HTR-8/SVneo (cell line): ENCODE measurements around the gene SMIM43.
"Not testable (repeated sequence)": the region's sequence is repeated elsewhere in the genome, so short reads cannot be mapped to it uniquely, and the experiment has no call there.

Experiments used
- DNase-seq: peaks from one replicate; pipeline ENCODE4 v3.0.0; 2011; ENCODE audit warnings: low spot score, mixed read lengths; ENCODE audit not compliant: insufficient read length
- FAIRE-seq: peaks from 2 replicates; lab custom pipeline; 2011; peaks lifted over from hg19 to GRCh38; lab: Jason Lieb, UNC

The SMIM43 gene

GRCh38 chr4:121738780-121739535 lies 26.0 kb downstream of the SMIM43 start:
- no peak for FAIRE-seq
- DNase-seq = no peak

GRCh38 chr4:121737846-121738554 lies 27.0 kb downstream of the SMIM43 start:
- FAIRE-seq (no peak), DNase-seq (no peak)

GRCh38 chr4:121736735-121737351 lies 28.1 kb downstream of the SMIM43 start:
- DNase-seq (peak; percentile 71), FAIRE-seq (peak; percentile 9)

DNA sequence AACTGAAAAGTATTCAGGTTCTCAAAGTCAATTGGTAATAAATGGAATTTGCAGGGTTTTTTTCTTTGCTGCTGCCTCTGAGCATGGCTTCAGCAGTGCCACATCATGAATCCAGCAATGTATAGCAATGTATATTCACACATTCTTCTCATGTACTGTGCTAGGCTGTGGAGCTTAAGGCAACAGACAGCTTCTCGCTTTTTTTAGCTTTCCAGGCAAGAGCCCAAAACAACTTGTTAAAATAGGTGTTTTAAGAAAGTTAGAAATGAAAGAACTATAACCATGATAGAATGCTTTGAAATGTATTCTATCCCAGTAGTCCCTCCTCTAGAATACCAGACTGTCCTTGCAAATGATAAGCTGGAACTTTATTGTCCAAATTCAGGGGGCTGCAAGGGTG lies 30.4 kb downstream of the SMIM43 start:
- FAIRE-seq = no peak

DNA sequence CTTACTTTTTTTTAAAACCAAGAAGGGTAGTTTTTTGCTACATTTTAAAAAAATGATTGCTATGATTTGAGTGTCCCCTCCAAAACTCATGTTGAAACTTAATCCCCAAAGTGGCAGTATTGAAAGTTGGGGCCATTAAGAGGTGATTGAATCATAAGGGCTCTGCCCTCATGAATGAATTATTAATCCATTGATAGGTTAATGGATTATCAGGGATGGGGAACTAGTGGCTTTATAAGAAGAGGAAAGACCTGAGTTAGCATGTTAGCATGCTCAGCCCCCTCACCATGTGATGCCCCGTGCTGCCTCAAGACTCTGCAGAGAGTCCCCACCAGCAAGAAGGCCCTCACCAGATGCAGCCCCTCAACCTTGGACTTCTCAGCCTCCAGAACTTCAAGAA lies 31.0 kb downstream of the SMIM43 start:
- FAIRE-seq (no peak), DNase-seq (no peak)

More for the DNA sequence above, 30.4 kb downstream of the SMIM43 start:
- DNase-seq = no peak

DNA sequence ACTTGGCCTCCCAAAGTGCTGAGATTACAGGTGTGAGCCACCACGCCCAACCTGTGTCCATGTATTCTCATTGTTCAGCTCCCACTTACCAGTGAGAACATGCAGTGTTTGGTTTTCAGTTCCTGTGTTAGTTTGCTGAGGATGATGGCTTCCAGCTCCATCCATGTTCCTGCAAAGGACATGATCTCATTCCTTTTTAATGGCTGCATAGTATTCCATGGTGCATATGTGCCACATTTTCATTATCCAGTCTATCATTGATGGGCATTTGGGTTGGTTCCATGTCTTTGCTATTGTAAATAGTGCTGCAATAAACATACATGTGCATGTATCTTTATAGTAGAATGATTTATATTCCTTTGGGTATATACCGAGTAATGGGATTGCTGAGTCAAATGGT lies 35.2 kb downstream of the SMIM43 start:
- FAIRE-seq, DNase-seq: not testable (repeated sequence)

DNA sequence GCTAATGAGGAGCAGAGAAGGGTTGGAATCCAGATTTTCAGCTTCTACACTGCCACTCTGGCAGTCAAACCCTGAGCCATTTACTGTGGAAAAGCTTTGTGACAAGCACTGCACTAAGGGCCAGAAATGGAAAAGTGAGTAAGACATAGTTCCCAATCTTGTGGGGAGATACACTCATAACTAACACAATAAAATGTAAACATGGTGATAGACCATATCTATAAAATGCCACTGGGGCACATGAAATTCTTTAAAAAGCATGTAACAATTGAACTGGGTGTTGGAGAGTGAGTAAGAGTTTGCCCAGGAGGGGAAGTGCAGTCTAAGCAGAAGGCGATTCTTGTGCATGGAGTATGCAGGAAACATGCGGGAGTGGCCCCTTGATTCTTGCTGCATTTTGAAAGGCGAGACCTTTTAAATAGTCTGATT lies 36.2 kb downstream of the SMIM43 start:
- DNase-seq (peak; percentile 17), FAIRE-seq (no peak)

DNA sequence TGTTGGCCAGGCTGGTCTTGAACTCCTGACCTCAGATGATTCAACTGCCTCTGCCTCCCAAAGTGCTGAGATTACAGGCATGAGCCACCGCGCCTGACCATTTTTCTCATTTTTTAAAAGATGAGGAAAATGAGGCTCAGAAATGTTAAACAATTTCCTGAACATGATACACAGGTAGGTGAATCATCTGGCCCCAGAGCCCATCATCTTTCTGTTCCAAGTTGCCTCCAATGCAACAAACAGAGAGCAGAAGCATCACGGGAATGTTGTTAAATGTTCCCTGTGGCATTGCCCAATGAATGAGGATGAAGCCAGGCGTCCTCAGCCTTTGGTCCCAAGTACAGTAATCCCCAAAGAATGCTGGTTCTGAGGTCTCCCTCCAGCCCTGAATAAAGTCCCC lies 36.9 kb downstream of the SMIM43 start:
- FAIRE-seq (no peak), DNase-seq (no peak)

- no peak for FAIRE-seq
- peak; percentile 51 for DNase-seq
Observed at GRCh38 chr4:121726642-121727268, 38.2 kb downstream of the SMIM43 start.

GRCh38 chr4:121724671-121725070 lies 40.3 kb downstream of the SMIM43 start:
- DNase-seq = no peak
- no peak for FAIRE-seq

DNA sequence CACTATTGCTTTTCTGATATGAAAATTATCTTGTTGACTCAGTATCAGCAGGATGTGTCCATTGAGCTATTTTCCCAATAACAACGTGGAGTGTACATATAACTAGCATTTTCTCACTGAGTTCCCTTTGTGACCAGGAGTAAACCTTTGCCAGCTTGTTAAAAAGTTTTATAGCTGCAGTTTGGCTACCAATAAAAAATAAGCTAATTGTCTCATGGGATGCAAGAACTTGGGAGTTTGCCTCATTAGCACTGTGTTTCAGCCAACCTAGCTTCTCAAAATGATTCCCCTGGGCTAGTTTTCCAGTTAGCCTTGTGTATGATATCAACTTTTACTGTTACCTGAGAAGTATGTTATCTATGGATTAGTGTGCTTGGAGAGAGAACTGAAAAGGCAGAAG lies 43.3 kb downstream of the SMIM43 start:
- DNase-seq (no peak), FAIRE-seq (no peak)

- DNase-seq (no peak), FAIRE-seq (no peak)
Observed at GRCh38 chr4:121720109-121720508, 44.9 kb downstream of the SMIM43 start.

DNA sequence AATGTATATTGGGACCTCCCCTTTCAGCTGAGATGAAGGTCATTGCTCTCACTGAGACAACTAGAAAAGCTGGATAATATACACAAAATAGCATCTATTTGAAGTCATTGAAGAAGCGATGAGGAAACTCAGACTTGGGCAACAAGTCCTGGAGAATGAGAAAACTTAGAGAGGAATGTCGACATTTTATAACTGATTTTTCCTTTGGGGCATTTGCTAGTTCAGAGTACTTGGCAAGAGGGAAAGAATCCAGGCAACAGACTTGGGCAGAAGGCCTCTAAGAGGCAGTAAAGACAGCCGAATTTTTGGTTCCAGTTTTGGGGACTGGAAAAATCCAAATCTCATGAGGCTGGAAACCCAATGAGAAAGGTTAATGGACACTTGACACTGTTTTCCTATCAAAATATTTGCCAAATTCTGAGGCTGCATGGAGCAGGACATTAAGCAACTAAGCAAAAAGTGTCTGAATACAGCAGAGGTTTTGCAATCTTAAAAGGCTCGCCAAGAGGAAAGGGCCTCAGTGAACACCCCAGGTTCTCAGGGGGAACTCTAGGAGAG lies 47.2 kb downstream of the SMIM43 start:
- DNase-seq (no peak), FAIRE-seq (no peak)

- DNase-seq (no peak), FAIRE-seq (no peak)
Observed at GRCh38 chr4:121714548-121714947, 50.4 kb downstream of the SMIM43 start.

DNA sequence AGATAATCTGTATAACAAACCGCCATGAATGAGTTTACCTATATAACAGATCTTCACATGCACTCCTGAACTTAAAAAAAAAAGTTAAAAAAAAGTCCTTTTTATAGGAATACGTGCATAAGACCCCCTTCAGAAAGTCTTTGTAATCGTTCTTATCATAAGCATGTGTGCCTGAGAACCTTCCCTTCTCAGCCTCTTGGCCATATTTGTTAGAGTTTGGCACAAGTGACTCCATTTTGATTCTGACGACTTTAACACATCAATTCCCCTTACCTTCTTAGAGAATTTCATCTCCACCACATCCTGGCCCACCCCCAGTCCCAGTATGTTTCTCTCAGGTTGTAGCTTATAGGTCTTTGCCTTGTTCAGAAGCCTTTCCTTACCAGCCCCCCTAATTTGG lies 52.2 kb downstream of the SMIM43 start:
- DNase-seq = no peak

DNA sequence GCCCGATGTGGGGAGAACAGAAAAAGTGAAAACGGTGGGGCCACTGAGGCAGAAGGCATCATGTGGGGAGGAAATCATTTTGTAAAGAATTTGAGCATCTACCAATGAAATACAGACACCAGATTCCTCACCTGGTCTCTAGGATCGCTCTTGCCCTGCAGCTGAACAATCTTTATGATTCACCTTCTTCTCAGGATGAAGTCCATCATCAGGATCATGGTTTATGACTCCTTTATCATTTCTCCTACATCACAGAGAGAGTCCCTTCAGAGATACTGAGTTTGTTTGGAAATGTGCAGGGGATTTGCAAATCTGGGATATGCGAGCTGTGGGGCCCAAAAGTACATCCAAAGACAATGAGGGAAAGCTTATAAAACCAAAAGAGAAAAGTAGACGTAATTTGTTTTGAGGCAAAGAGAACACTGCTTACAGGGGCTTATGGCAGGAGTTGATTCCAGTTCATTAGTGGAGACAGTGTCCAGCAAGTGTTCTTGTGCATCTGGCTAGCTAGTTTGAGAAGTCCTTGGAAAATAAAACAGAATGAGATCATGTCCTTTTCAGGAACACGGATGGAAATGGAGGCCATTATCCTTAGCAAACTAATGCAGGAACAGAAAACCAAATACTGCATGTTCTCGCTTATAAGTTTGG lies 52.8 kb downstream of the SMIM43 start:
- DNase-seq = no peak

More for the DNA sequence above, 52.2 kb downstream of the SMIM43 start:
- FAIRE-seq = no peak

GRCh38 chr4:121711263-121712000 lies 53.5 kb downstream of the SMIM43 start:
- FAIRE-seq (peak; percentile 26), DNase-seq (peak; percentile 84)

More for the DNA sequence above, 52.8 kb downstream of the SMIM43 start:
- no peak for FAIRE-seq

DNA sequence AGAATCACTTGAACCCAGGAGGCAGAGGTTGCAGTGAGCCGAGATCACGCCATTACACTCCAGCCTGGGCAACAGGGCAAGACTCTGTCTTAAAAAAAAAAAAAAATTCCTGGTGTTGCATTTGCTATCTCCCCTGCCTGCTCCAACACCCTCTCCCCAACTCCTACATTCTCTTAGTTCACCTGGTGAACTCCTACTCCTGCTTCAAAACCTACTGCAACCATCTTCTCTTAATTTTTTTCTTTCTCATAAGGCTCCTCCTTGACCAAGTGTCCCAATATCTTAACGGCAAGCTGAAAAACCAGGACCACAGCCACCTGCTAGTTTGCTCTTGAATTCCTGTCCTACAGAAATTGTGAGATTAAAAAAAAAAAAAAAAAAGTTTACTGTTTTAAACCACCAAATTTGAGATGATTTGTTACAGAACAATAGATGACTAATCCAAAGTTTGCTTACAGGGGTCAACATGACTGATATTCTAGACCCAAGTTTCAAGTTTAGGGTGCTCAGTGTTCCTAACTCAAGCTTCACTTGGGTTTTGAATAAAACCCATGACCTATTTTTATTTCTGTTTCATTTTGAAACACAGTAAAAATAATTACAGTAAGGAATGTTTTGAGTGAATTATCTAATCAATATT lies 55.1 kb downstream of the SMIM43 start:
- FAIRE-seq (no peak), DNase-seq (no peak)
